WTC11 (cell line): ENCODE measurements around the gene PXYLP1.

Experiments
- ESRRA ChIP-seq: sonication (generic); formaldehyde crosslinking; IDR thresholded peaks from 2 replicates; pipeline ENCODE4 v1.8.1; 2022; ENCODE audit warnings: mild to moderate bottlenecking, missing genetic modification reagents, borderline replicate concordance
- JUN ChIP-seq: sonication (generic); formaldehyde crosslinking; IDR thresholded peaks from 2 replicates; pipeline ENCODE4 v1.8.0; 2023; ENCODE audit warnings: mild to moderate bottlenecking, missing genetic modification reagents
- NFYB ChIP-seq: sonication (generic); formaldehyde crosslinking; conservative IDR thresholded peaks from 2 replicates; pipeline ENCODE4 v1.8.0; 2022; ENCODE audit warnings: low read depth, missing genetic modification reagents
- TEAD4 ChIP-seq: sonication (generic); formaldehyde crosslinking; IDR thresholded peaks from 2 replicates; pipeline ENCODE4 v1.8.0; 2022; ENCODE audit warnings: mild to moderate bottlenecking, missing genetic modification reagents
- ZNF121 ChIP-seq: sonication (generic); formaldehyde crosslinking; IDR thresholded peaks from 2 replicates; pipeline ENCODE4 v1.8.0; 2023; ENCODE audit warnings: missing genetic modification reagents
- ZNF317 ChIP-seq: sonication (generic); formaldehyde crosslinking; IDR thresholded peaks from 2 replicates; pipeline ENCODE4 v1.8.1; 2023; ENCODE audit warnings: low read depth, mild to moderate bottlenecking, moderate library complexity, missing genetic modification reagents, borderline replicate concordance
- ZNF416 ChIP-seq: fragments of 250-450 bp; sonication (Bioruptor Pico); IDR thresholded peaks from 2 replicates; pipeline ENCODE4 v1.9.0; 2021; ENCODE audit warnings: mild to moderate bottlenecking, inconsistent platforms
- TF ChIP-seq, protein P1 (sequence below): fragments of 250-450 bp; sonication (Bioruptor Pico); IDR thresholded peaks from 2 replicates; pipeline ENCODE4 v1.9.0; 2021; ENCODE audit warnings: mild to moderate bottlenecking

DNA sequence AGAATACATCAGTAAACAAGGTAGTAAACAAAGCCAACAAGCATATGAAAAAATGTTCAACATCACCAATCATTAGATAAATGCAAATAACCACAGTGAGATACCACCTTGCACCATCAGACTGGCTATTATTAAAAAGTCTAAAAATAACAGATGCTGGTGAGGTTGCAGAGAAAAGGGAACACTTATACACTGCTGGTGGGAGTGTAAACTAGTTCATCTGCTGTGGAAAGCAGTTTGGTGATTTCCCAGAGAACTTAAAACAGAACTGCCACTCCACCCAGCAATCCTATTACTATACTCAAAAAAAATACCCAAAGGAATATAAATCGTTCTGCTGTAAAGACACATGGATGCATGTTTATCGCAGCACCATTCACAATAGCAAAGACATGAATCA is 106.4 kb downstream of the PXYLP1 start:
- TF ChIP-seq ZNF317 (no peak), NFYB (CRISPR knock-in tag) (no peak), TEAD4 (CRISPR knock-in tag) (no peak), JUN (CRISPR knock-in tag) (no peak), ZNF121 (no peak), ESRRA (CRISPR knock-in tag) (no peak), ZNF416 (CRISPR knock-in tag) (no peak)
- TF ChIP-seq, protein P1, sequence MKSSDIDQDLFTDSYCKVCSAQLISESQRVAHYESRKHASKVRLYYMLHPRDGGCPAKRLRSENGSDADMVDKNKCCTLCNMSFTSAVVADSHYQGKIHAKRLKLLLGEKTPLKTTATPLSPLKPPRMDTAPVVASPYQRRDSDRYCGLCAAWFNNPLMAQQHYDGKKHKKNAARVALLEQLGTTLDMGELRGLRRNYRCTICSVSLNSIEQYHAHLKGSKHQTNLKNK (CRISPR knock-in tag): no peak
